HL-60 (cell line): ENCODE measurements around the gene NCS1.

Source experiments
- DNase-seq, 2 experiments: peaks; one replicate each; pipeline ENCODE4 v3.0.0-alpha.2; 2010 to 2020; ENCODE audit warnings: low read depth in 1 of 2, low spot score in 1 of 2
- H3K27ac ChIP-seq: fragments of 250-450 bp; sonication (Bioruptor Pico); replicated peaks from 2 replicates; pipeline ENCODE4 v1.5.1; 2020; ENCODE audit warnings: mild to moderate bottlenecking, moderate library complexity
- H3K27me3 ChIP-seq: fragments of 250-450 bp; sonication (Bioruptor Pico); 2 replicates; pipeline ENCODE4 v1.5.1; 2021; ENCODE audit warnings: mild to moderate bottlenecking, moderate library complexity; ENCODE audit not compliant: insufficient read depth, poor library complexity, severe bottlenecking
- H3K4me3 ChIP-seq: replicated peaks from 2 replicates; pipeline ENCODE4 v1.5.1; 2011; ENCODE audit warnings: mild to moderate bottlenecking, control low read depth, low read length; ENCODE audit not compliant: insufficient read depth
- CTCF ChIP-seq: IDR thresholded peaks from one replicate; pipeline ENCODE4 v1.5.1; 2011; ENCODE audit warnings: low read length, control low read depth, inconsistent platforms; ENCODE audit not compliant: insufficient read depth
- GABPA ChIP-seq: IDR thresholded peaks from 2 replicates; pipeline ENCODE4 v1.6.1; 2012; ENCODE audit warnings: low read depth
- POLR2AphosphoS5 ChIP-seq: IDR thresholded peaks from 2 replicates; pipeline ENCODE4 v1.6.1; 2012; ENCODE audit warnings: low read depth
- REST ChIP-seq: IDR thresholded peaks from 2 replicates; pipeline ENCODE4 v1.6.1; 2012; ENCODE audit warnings: low read depth; ENCODE audit not compliant: insufficient replicate concordance
- SPI1 ChIP-seq: IDR thresholded peaks from 2 replicates; pipeline ENCODE4 v1.6.1; 2012; ENCODE audit warnings: low read depth, mild to moderate bottlenecking, borderline replicate concordance

Gene NCS1

DNA sequence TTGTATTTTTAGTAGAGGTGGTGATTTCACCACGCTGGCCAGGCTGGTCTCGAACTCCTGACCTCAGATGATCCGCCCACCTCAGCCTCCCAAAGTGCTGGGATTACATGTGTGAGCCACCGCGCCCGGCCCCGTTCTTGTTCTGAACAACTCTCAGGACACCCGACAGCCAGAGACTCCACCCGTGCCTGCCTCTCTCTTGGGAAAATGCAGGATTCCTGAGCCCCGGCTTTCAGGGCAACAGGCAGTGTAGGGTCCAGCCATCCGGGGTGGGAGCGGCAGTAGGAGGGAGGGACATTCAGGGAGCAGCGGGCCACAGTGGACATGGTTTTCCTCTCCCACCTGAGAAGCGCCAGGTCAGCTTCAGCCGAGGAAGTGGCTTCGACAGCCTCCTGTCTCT, 34.4 kb downstream of the NCS1 start:
- Histone ChIP-seq H3K4me3 (no peak overlapping the region), H3K27ac (no peak overlapping the region), H3K27me3 (no peaks in the 10 kb centered on the region)
- no peak for TF ChIP-seq GABPA
- no peak for TF ChIP-seq SPI1
- TF ChIP-seq CTCF, result no peak
- TF ChIP-seq REST, result no peak
- no peak for TF ChIP-seq POLR2AphosphoS5
- no peak for DNase-seq

DNA sequence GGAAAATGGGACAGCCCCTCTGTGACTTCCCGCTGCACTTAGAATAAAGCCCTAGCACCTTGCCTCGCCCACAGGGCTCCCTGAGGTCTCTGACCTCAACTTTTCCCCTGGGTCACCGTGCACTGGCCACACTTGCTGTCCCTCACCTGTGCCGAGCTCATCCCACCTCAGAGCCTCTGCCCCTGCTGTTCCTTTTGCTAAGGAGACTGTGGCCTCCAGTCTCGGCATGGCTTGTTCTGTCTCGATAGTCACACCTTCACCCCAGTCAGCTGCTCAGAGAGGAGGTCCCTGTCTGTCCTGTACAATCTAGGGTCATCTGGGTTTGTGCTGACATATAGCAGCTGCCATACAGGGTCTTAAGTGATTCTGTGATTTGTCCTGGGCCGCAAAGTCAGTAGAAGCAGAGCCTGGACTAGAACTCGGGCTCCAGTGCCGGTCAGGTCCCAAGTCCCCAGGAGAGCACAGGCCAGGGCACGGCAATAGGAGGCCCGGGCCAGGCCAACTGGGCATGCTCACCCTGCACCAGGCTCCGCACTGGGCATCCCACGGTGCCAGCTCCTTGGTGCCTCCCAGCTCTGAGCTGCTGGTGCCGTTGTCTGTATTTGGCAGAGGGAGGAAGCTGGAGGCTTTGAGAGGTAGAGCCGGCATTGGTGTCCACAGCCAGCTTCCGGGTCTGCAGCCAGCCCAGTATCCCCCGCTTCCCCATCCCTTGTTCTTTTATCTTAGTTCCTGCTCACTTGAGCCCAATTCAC, 35.2 kb downstream of the NCS1 start:
- no peak overlapping the region for H3K27ac ChIP-seq
- no peaks in the 10 kb centered on the region for H3K27me3 ChIP-seq
- TF ChIP-seq SPI1, result no peak
- TF ChIP-seq POLR2AphosphoS5, result no peak
- TF ChIP-seq REST, result no peak
- no peak for TF ChIP-seq CTCF
- TF ChIP-seq GABPA, result no peak

DNA sequence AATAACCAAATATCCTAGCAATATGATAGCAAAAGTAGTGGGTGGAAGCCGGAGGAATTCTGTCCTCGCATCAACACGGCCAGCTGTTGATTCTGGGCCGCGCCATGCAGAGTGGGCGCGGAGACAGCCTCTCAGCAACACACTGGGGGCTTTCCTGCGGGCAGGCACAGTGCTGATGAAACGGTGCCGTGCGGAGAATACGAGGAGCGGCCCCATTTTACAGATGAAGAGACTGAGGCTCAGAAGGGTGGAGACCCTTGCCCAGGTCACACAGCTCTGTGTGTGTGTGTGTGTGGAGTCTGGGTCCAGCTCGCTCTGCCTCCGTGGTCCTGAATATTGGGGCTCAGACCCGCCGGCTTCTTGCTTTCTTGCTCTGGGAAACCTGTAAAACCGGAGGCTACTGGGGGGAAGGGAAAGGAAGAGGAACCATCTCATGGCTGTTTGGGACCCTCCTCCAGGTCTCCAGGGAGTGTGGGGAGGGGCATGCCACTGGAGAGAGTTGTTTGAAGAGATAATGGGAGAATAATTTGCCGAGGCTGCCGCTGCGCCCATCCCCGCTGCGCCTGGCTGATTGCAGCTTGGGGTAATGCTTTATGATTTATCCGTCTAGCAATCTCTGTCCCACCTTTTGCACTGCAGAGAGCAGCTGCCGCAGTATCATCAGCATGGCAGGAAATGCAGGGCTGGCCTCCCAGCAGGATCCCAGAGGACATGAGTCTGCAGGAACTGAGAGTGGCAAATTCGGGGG, 36.6 kb downstream of the NCS1 start:
- Histone ChIP-seq H3K27me3 (no peaks in the 10 kb centered on the region), H3K4me3 (no peak overlapping the region), H3K27ac (no peak overlapping the region)
- no peak for TF ChIP-seq CTCF
- TF ChIP-seq SPI1, result no peak
- TF ChIP-seq REST, result no peak
- no peak for DNase-seq

More for the DNA sequence above, 35.2 kb downstream of the NCS1 start:
- DNase-seq, result no peak
- no peak overlapping the region for H3K4me3 ChIP-seq
